HepG2 (cell line): ENCODE measurements around the gene PAM16. TPM values are rescaled to one million over a fixed set of nuclear protein-coding genes. Genes with fewer than 3 reads are reported as not detected.

ENCODE experiments used
- ATAC-seq: fragments of 200-7000 bp; cut with Tn5 transposase; 3 replicates; pipeline ENCODE4 v1.9.1; 2020; ENCODE audit warnings: mild to moderate bottlenecking, moderate library complexity
- BruUV-seq: library from RNA; stranded (reverse); fragments of 400-500 nt; replicated peaks from 2 replicates; lab custom pipeline; 2021; lab: Mats Ljungman, UMichigan
- CTCF ChIA-PET: fragments of 300-600 bp; formaldehyde crosslinking; extraction: SDS; loops from one replicate; lab custom pipeline; 2021; ENCODE audit warnings: low total read pairs, inconsistent platforms, low intra/inter-chr PET ratio; lab: Yijun Ruan, JAX
- POLR2A ChIA-PET: fragments of 350-600 bp; sonication (Branson Sonifier 250); formaldehyde crosslinking; loops from one replicate; lab custom pipeline; 2020; ENCODE audit warnings: antibody characterized with exemption, inconsistent platforms; lab: Yijun Ruan, JAX
- DNase-seq: peaks from one replicate; pipeline ENCODE4 v3.0.0-alpha.2; 2015; ENCODE audit warnings: low spot score
- FAIRE-seq: peaks from 3 replicates; lab custom pipeline; 2011; peaks lifted over from hg19 to GRCh38; lab: Jason Lieb, UNC
- H2AFZ ChIP-seq: one replicate; pipeline ENCODE4 v1.6.1; 2011; ENCODE audit warnings: low read length, inconsistent platforms
- H3K27ac ChIP-seq: fragments of 300-600 bp; 3 replicates; pipeline ENCODE4 v1.8.0; 2011; ENCODE audit warnings: mixed run types, mild to moderate bottlenecking, mixed read lengths, low read length, inconsistent platforms; ENCODE audit not compliant: insufficient read depth; ENCODE audit errors: extremely low read length
- H3K27me3 ChIP-seq, 2 experiments: fragments of 200-600 bp in 1 of 2; 2 replicates in 1 of 2; 3 replicates in 1 of 2; pipeline versions ENCODE4 v1.6.0 to v1.8.0; 2011; ENCODE audit warnings: low read length in 2 of 2, mild to moderate bottlenecking in 2 of 2, moderate library complexity in 2 of 2, inconsistent platforms in 1 of 2; ENCODE audit not compliant: insufficient read depth in 2 of 2, control insufficient read depth in 1 of 2
- H3K36me3 ChIP-seq, 2 experiments: fragments of 200-600 bp in 1 of 2; replicated peaks in 1 of 2; 2 replicates in 1 of 2; 3 replicates in 1 of 2; pipeline versions ENCODE4 v1.5.1 to v1.8.0; 2011; ENCODE audit warnings: low read length in 2 of 2, inconsistent platforms in 1 of 2; ENCODE audit not compliant: insufficient read depth in 2 of 2, control insufficient read depth in 1 of 2
- H3K4me1 ChIP-seq: 2 replicates; pipeline ENCODE4 v1.5.1; 2012; ENCODE audit warnings: low read length, inconsistent platforms; ENCODE audit not compliant: insufficient read depth
- H3K4me2 ChIP-seq: 2 replicates; pipeline ENCODE4 v1.6.0; 2011; ENCODE audit warnings: low read depth, low read length, inconsistent platforms
- H3K4me3 ChIP-seq, 3 experiments: fragments of 200-600 bp in 1 of 3; sonication (generic), shearing (Covaris generic) in 1 of 3; replicated peaks in 1 of 3; 2 replicates each; pipeline ENCODE4 v1.5.1; 2011 to 2016; ENCODE audit warnings: low read length in 3 of 3, inconsistent platforms in 2 of 3, low read depth in 2 of 3, mild to moderate bottlenecking in 2 of 3, control low read depth in 1 of 3, mixed read lengths in 1 of 3; ENCODE audit not compliant: insufficient read depth in 1 of 3
- H3K79me2 ChIP-seq: one replicate; pipeline ENCODE4 v1.6.1; 2011; ENCODE audit warnings: low read length, inconsistent platforms; ENCODE audit not compliant: insufficient read depth
- H3K9ac ChIP-seq: 2 replicates; pipeline ENCODE4 v1.6.0; 2011; ENCODE audit warnings: mild to moderate bottlenecking, low read depth, low read length, inconsistent platforms; ENCODE audit not compliant: insufficient read depth
- H3K9me3 ChIP-seq: 2 replicates; pipeline ENCODE4 v1.5.1; 2012; ENCODE audit warnings: mild to moderate bottlenecking, low read length
- H4K20me1 ChIP-seq: 2 replicates; pipeline ENCODE4 v1.6.0; 2011; ENCODE audit warnings: inconsistent platforms, mild to moderate bottlenecking, low read length, moderate library complexity; ENCODE audit not compliant: insufficient read depth
- ETV5 ChIP-seq: IDR thresholded peaks from 2 replicates; pipeline ENCODE4 v1.6.1; 2018; ENCODE audit warnings: missing biosample characterization, missing genetic modification reagents, inconsistent platforms, borderline replicate concordance
- HNRNPH1 ChIP-seq: fragments of 200-400 bp; formaldehyde crosslinking; optimal IDR thresholded peaks from 2 replicates; pipeline ENCODE3; 2017; ENCODE audit warnings: mild to moderate bottlenecking, low read depth, low read length
- KLF13 ChIP-seq: sonication (generic); formaldehyde crosslinking; IDR thresholded peaks from 2 replicates; pipeline ENCODE4 v1.4.0; 2020; ENCODE audit warnings: mild to moderate bottlenecking, missing genetic modification reagents
- POLR2A ChIP-seq, 2 experiments: IDR thresholded peaks; 2 replicates each; pipeline ENCODE4 v1.6.1; 2011; ENCODE audit warnings: low read depth in 2 of 2, low read length in 2 of 2, mild to moderate bottlenecking in 1 of 2, moderate library complexity in 1 of 2; ENCODE audit not compliant: insufficient read depth in 1 of 2
- SALL1 ChIP-seq: sonication (generic); formaldehyde crosslinking; IDR thresholded peaks from 2 replicates; pipeline ENCODE4 v1.8.0; 2022; ENCODE audit warnings: mild to moderate bottlenecking, missing genetic modification reagents
- SAP130 ChIP-seq: IDR thresholded peaks from 2 replicates; pipeline ENCODE4 v1.6.1; 2016; ENCODE audit warnings: low read depth
- SNAPC4 ChIP-seq: sonication (generic); formaldehyde crosslinking; IDR thresholded peaks from 2 replicates; pipeline ENCODE4 v1.4.0; 2020; ENCODE audit warnings: mild to moderate bottlenecking, missing genetic modification reagents
- TRIM22 ChIP-seq: fragments of 450-650 bp; IDR thresholded peaks from 2 replicates; pipeline ENCODE4 v1.6.1; 2017
- ZBTB7B ChIP-seq: sonication (generic); formaldehyde crosslinking; IDR thresholded peaks from 2 replicates; pipeline ENCODE4 v1.4.0; 2020; ENCODE audit warnings: missing genetic modification reagents
- ZNF10 ChIP-seq: sonication (generic); formaldehyde crosslinking; IDR thresholded peaks from 2 replicates; pipeline ENCODE4 v1.4.0; 2020; ENCODE audit warnings: mild to moderate bottlenecking, low read depth, missing genetic modification reagents, borderline replicate concordance
- ZNF121 ChIP-seq: sonication (generic); formaldehyde crosslinking; IDR thresholded peaks from 2 replicates; pipeline ENCODE4 v1.5.0; 2020; ENCODE audit warnings: mild to moderate bottlenecking, missing genetic modification reagents
- ZNF281 ChIP-seq: sonication (generic); formaldehyde crosslinking; IDR thresholded peaks from 2 replicates; pipeline ENCODE4 v1.4.0; 2020; ENCODE audit warnings: missing genetic modification reagents, borderline replicate concordance
- ZNF496 ChIP-seq: sonication (generic); formaldehyde crosslinking; IDR thresholded peaks from 2 replicates; pipeline ENCODE4 v1.8.1; 2023; ENCODE audit warnings: mild to moderate bottlenecking, moderate library complexity, missing genetic modification reagents; ENCODE audit not compliant: insufficient replicate concordance
- ZNF552 ChIP-seq: sonication (generic); formaldehyde crosslinking; IDR thresholded peaks from 2 replicates; pipeline ENCODE4 v1.9.0; 2022; ENCODE audit warnings: missing genetic modification reagents, mild to moderate bottlenecking, borderline replicate concordance
- ZNF652 ChIP-seq: IDR thresholded peaks from 2 replicates; pipeline ENCODE4 v1.6.1; 2016; ENCODE audit warnings: low read depth, borderline replicate concordance
- WGBS: methylation state at CpG from one replicate; pipeline ENCODE4 v1.1.6; 2017; ENCODE audit warnings: low lambda C conversion rate; 5-methylcytosine and 5-hydroxymethylcytosine counted together
- in situ Hi-C: cut with HindIII; loops from 2 replicates; pipeline ENCODE4 v1.10.0; 2017; ENCODE audit warnings: low pct_unique_long_range_greater_than_20kb; ENCODE audit not compliant: extremely low pct_ligation_motif_present
- intact Hi-C: fragments of 100-400 bp; cut with micrococcal nuclease; formaldehyde crosslinking; loops from one replicate; pipeline ENCODE4 v1.10.0; 2022; ENCODE audit not compliant: unreplicated experiment
- polyA plus RNA-seq, 8 experiments: library from polyadenylated mRNA; depleted of rRNA in 3 of 8; stranded (reverse) in 7 of 8; unstranded in 1 of 8; fragments of >200 nt; fragmentation: Illumina TruSeq in 4 of 8; extraction: Trizol in 4 of 8; gene quantifications; 2 replicates each; pipeline versions ENCODE4 v1.2.1 to v1.2.3, GENCODE V29; 2011 to 2016; ENCODE audit warnings: low read depth in 4 of 8, missing spikeins in 1 of 8, mixed read lengths in 1 of 8; ENCODE audit not compliant: insufficient read depth in 1 of 8
- total RNA-seq, 5 experiments: library from RNA; depleted of rRNA; stranded (reverse); fragments of >200 nt; fragmentation: Illumina TruSeq; extraction: Trizol; gene quantifications; 2 replicates each; pipeline ENCODE4 v1.2.3, GENCODE V29; 2016; ENCODE audit warnings: low read depth in 1 of 5

Gene PAM16
- total and polyA plus RNA-seq, 2 of the 13 experiments (the other 11 are each of a cell fraction or from before 2014, with no cell fraction given) = 51.5 to 51.8 TPM

GRCh38 chr16:4378999-4379690, 28.0 kb upstream of the PAM16 start:
- CTCF ChIA-PET = interaction anchor here (2.1 kb wide), 1 partner anchor 21 kb away, joined by 10 read pairs; no protein-coding TSS in a partner anchor
- Histone ChIP-seq H4K20me1 (peaks cover 48% of the 10 kb centered on the region), H3K27ac (peak overlapping the region; percentile 52), H3K4me1 (peaks cover 62% of the 10 kb centered on the region), H2AFZ (no peak overlapping the region), H3K36me3 (peaks cover 7 to 13% of the 10 kb centered on the region in 2 experiments), H3K27me3 (no peaks in the 10 kb centered on the region), H3K4me2 (peak overlapping the region; percentile 31; the same call in 1 of the 2 replicates), H3K4me3 (peak overlapping the region in 1 of 3 experiments; percentile 11; a peak in 1 of 6 replicates), H3K9ac (peak overlapping the region; percentile 25; the same call in 1 of the 2 replicates), H3K9me3 (no peaks in the 10 kb centered on the region), H3K79me2 (peaks cover 37% of the 10 kb centered on the region)
- DNase-seq = no peak
- intact Hi-C loops (no loop called here), in situ Hi-C loops (no loop called here)
- ATAC-seq = peak; percentile 7; the same call in 2 of the 3 replicates
- no peak for FAIRE-seq
- WGBS = 100% methylated on average over 5 of the region's 21 CpGs
- BruUV-seq = no TSS peak
- POLR2A ChIA-PET = interaction anchor here (0.9 to 1.5 kb wide), 3 partner anchors 8 to 28 kb away, joined by 3 to 5 read pairs (median 4); partner anchors contain the start of genes PAM16 and VASN
- TF ChIP-seq HNRNPH1 (no peak), SALL1 (CRISPR knock-in tag) (0 out of 2 replicates have a peak, but pooled peaks have one; percentile 19), KLF13 (CRISPR knock-in tag) (no peak), POLR2A (IDR thresholded peaks at IDR 0.05; ENCODE audit: insufficient read depth in 1 of 2, low read depth in 2 of 2, low read length in 2 of 2) (0 out of 4 replicates have a peak, but pooled peaks of 1 of the 2 experiments have one; percentile 25), ZNF10 (CRISPR knock-in tag) (no peak), ZNF552 (no peak), TRIM22 (no peak), ZBTB7B (no peak), ZNF281 (peak; percentile 83), ZNF652 (CRISPR knock-in tag) (no peak), ETV5 (CRISPR knock-in tag) (no peak), SAP130 (0 out of 2 replicates have a peak, but pooled peaks have one; percentile 17), ZNF496 (no peak), ZNF121 (CRISPR knock-in tag) (no peak), SNAPC4 (CRISPR knock-in tag) (no peak)
